AG09319 (cell line): Measurements from ENCODE around the gene REG4.
A peak's percentile ranks its signal among the peaks of the same experiment; 100 is the strongest.

Experiments
- DNase-seq: peaks from one replicate; pipeline ENCODE4 v3.0.0-alpha.2; 2010; ENCODE audit warnings: low read depth; ENCODE audit errors: extremely low read depth
- TF ChIP-seq, protein P1 (sequence below): IDR thresholded peaks from 2 replicates; pipeline ENCODE4 v1.5.1; 2011; ENCODE audit warnings: low read depth, mild to moderate bottlenecking, inconsistent platforms, low read length, moderate library complexity

The REG4 gene

DNA sequence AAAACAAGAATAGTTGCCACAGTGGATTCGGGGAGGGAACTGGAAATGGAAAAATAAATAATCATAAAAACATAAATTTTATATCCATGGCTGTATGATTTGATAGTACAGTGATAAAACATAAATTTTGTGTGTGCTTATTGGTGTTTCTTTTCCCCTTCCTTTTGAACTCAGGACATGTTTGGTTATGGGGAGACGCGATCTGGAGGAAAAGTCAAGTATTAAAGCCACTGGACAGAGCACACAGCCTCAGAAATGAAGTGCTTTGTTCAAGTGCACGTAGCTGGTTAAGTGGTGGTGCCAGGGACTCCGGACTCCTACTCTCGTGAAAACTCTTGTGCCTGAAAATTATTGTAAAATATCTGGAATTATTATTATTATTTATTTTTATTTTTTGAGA, 32.9 kb downstream of the REG4 start:
- DNase-seq, result no peak

DNA sequence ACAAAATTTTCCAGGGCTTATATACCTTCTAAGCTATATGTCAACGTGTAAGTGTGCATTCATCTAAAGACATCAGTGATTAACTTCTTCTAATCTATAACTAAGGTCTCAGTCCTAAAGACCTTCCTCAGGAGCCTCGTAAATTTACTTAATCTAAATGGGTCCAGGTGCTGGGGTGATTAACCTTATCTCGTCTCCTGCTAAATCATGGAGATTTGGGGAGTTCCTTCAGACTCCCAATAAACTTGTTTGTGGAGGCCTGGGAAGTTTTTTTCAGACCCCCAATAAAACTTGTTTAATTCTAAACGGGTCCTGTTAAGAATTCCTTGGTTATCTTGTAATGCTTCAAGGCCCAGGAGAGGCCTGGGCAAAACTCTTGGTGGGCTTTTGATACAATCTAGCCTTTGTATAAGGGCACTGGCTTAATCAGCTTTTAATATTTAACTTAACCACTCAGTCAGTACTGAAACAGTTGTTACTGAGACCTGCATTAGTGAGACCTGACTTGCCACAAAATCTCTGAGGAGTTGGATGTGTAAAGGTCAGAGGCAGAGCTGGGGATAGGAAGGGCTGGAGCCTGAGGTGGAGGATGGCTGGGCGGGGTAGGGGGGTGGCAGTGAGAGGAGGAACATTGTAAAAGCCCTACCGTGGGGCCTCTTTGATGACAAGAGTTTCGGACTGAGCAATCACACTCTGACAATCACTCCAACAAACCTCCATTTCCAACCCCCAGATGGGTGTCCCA, 36.3 kb downstream of the REG4 start:
- DNase-seq, result no peak
- TF ChIP-seq, protein P1, sequence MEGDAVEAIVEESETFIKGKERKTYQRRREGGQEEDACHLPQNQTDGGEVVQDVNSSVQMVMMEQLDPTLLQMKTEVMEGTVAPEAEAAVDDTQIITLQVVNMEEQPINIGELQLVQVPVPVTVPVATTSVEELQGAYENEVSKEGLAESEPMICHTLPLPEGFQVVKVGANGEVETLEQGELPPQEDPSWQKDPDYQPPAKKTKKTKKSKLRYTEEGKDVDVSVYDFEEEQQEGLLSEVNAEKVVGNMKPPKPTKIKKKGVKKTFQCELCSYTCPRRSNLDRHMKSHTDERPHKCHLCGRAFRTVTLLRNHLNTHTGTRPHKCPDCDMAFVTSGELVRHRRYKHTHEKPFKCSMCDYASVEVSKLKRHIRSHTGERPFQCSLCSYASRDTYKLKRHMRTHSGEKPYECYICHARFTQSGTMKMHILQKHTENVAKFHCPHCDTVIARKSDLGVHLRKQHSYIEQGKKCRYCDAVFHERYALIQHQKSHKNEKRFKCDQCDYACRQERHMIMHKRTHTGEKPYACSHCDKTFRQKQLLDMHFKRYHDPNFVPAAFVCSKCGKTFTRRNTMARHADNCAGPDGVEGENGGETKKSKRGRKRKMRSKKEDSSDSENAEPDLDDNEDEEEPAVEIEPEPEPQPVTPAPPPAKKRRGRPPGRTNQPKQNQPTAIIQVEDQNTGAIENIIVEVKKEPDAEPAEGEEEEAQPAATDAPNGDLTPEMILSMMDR, result no peak

More for the DNA sequence above, 32.9 kb downstream of the REG4 start:
- TF ChIP-seq, protein P1, result no peak

DNA sequence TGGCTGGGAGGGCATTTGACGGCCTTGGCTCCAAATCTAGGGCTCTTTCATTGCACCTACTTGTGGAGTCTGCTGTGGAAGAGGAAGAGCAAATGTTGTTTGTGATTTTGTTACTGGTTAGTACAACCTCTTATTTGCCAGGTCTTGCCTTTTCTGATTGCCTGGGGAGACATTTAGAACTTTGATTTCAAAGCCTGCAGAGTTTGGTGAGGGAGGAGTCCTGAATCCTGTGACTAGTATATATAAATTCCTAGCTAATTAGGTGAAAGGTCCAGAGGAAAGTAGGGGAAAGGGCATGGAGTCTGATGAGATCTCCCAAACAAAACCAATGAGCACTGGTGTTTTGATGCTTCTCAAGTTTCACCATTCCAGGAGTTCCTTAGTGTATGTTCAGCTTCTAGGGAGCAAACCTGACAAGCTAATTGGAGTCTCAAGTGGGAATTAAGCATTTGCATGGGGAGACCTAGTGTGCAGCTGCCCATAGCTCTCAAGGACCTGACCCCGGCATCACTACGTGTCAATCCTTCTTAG, 37.5 kb downstream of the REG4 start:
- TF ChIP-seq, protein P1, result no peak
- peak; percentile 25 for DNase-seq

DNA sequence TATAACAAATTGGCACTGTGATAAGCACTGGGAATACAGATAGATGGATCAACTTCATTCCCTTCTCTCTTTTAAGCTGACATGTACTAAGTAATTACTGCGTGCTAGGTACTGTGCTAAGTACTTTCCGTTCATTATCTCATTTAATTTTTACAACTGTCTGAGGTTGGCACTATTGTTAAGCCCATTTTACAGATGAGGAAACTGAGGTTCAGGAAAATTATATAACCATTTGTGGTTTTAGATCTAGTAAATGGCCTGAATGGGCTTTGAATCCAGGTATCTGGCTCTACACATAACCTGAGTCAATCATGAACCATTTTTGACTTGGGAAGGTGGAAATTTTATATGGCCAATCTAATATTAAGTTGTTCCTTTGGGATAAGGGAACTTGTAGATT, 39.0 kb downstream of the REG4 start:
- TF ChIP-seq, protein P1, result no peak

DNA sequence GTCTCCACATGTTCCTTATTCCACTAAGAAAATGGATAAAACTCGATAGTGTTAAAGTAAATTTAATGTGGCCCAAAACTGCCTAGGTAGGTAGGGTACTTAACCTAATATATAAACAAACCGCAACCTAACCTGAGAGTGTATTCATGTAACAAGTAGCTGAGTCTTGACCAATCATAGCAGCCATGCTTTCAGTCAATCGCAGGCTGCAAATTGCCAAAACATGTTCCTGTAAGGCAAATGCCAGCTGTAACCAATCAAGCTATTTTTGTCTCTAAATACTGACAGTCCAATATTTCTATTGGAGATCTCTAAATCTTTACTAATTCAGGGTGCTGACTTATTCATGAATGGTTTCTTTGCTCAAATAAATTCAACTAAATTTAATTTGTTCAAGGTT, 39.5 kb downstream of the REG4 start:
- DNase-seq, result peak; percentile 15
- TF ChIP-seq, protein P1, result no peak

More for the DNA sequence above, 39.0 kb downstream of the REG4 start:
- no peak for DNase-seq

DNA sequence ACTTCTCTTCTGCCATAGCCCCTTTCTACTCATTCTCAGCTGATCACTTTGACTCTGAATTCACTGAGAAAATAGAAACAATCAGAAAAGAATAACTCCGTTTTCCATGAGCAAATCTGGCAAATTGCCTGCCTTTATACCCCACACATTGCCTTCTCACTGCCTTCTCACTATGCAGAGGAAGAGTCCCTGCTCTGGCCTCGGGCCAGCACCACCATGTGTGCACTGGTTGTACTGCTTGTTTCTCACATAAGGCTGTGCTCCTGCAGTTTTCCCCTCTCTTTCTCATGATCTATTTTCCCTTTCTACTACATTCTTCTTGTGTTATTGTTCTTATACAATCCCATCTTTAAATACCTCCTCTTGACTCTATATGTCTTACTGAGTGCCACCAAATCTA, 40.2 kb downstream of the REG4 start:
- TF ChIP-seq, protein P1, result no peak

DNA sequence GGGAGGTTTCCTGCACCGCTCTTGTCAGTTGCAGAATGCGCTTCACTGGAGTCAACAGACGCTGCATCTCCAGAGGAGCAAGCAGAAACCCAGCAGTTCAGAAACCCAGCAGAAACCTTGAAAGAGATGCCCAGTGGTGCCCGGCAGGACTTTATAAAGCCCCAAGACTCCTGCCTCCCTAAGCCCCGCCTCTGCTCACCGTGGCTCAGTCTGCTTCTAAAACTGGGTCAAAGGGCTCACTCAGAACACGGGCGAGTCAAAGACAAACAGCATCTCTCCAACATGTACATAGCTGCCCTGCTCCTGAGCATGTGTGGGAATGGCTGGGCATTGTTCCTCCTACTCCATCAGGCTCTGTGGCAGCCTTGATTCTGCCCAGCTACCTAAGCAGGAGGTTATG, 42.5 kb downstream of the REG4 start, which contains the start of gene HMGCS2:
HMGCS2 (minus strand) TSS at position 128 of the 400 bp plus-strand sequence; CDS start at position 67, 61 bp downstream.
- DNase-seq, result no peak
- TF ChIP-seq, protein P1, result no peak

More for the DNA sequence above, 40.2 kb downstream of the REG4 start:
- no peak for DNase-seq
